ENCODE measurements around the gene TMEM186.

The TMEM186 gene

GRCh38 chr16:8785408-8785807 lies 12.0 kb downstream of the TMEM186 start:
- no peak overlapping the region for H3K27ac ChIP-seq (ENCODE audit: low read length)
- no peaks in the 10 kb centered on the region for H3K4me1 ChIP-seq (ENCODE audit: low read length)
- H3K36me3 ChIP-seq (replicated peaks; ENCODE audit: low read depth, low read length): no peaks in the 10 kb centered on the region
- H3K4me2 ChIP-seq (ENCODE audit: low read length): no peak overlapping the region
- no peak overlapping the region for H3K4me3 ChIP-seq (ENCODE audit: low read length)
- peaks cover 5% of the 10 kb centered on the region; the same call in 1 of the 2 replicates for H3K27me3 ChIP-seq (ENCODE audit: low read depth, low read length)
- H3K79me2 ChIP-seq (ENCODE audit: low read length): no peaks in the 10 kb centered on the region
- no peaks in the 10 kb centered on the region for H4K20me1 ChIP-seq (ENCODE audit: insufficient read depth, low read length)
- TF ChIP-seq EZH2phosphoT487 (IDR thresholded peaks at IDR 0.05; ENCODE audit: low read depth): no peak
- TF ChIP-seq, protein P1, sequence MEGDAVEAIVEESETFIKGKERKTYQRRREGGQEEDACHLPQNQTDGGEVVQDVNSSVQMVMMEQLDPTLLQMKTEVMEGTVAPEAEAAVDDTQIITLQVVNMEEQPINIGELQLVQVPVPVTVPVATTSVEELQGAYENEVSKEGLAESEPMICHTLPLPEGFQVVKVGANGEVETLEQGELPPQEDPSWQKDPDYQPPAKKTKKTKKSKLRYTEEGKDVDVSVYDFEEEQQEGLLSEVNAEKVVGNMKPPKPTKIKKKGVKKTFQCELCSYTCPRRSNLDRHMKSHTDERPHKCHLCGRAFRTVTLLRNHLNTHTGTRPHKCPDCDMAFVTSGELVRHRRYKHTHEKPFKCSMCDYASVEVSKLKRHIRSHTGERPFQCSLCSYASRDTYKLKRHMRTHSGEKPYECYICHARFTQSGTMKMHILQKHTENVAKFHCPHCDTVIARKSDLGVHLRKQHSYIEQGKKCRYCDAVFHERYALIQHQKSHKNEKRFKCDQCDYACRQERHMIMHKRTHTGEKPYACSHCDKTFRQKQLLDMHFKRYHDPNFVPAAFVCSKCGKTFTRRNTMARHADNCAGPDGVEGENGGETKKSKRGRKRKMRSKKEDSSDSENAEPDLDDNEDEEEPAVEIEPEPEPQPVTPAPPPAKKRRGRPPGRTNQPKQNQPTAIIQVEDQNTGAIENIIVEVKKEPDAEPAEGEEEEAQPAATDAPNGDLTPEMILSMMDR (IDR thresholded peaks at IDR 0.05; ENCODE audit: low read depth, low read length): no peak
- no peak overlapping the region for H3K9ac ChIP-seq (ENCODE audit: low read length)
- no peaks in the 10 kb centered on the region for H3K9me3 ChIP-seq (ENCODE audit: insufficient read depth, low read length)
- no peak overlapping the region for H2AFZ ChIP-seq (ENCODE audit: low read depth, low read length)

DNA sequence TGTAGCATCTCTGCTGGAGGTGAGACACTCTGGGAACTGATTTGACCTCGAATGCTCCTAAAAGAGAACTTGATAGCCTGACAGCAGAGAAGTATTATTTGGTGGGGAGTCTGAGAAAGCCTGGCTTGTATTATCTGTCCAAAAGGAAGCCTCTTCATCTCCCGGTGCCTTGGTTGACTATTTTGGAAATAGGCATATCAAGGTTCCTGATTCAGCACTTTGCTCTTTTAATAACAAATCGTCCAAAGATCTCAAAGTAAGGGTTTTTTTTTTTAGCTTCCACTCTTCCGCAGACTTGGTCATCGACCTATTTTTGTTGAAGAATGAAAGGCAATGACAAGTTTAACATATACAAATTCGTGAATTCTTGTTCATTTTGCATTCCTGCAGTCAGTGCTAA lies 14.8 kb downstream of the TMEM186 start:
- no peaks in the 10 kb centered on the region for H3K36me3 ChIP-seq (replicated peaks; ENCODE audit: low read depth, low read length)
- no peak overlapping the region for H3K9ac ChIP-seq (ENCODE audit: low read length)
- no peak overlapping the region for H2AFZ ChIP-seq (ENCODE audit: low read depth, low read length)
- no peaks in the 10 kb centered on the region for H3K4me1 ChIP-seq (ENCODE audit: low read length)
- H4K20me1 ChIP-seq (ENCODE audit: insufficient read depth, low read length): no peaks in the 10 kb centered on the region
- TF ChIP-seq, protein P1 (IDR thresholded peaks at IDR 0.05; ENCODE audit: low read depth, low read length): no peak
- no peak for TF ChIP-seq EZH2phosphoT487 (IDR thresholded peaks at IDR 0.05; ENCODE audit: low read depth)
- H3K79me2 ChIP-seq (ENCODE audit: low read length): no peaks in the 10 kb centered on the region
- no peaks in the 10 kb centered on the region for H3K9me3 ChIP-seq (ENCODE audit: insufficient read depth, low read length)
- no peak overlapping the region for H3K27ac ChIP-seq (ENCODE audit: low read length)
- no peak overlapping the region for H3K4me3 ChIP-seq (ENCODE audit: low read length)
- no peak overlapping the region for H3K4me2 ChIP-seq (ENCODE audit: low read length)
- peaks cover 5% of the 10 kb centered on the region; the same call in 1 of the 2 replicates for H3K27me3 ChIP-seq (ENCODE audit: low read depth, low read length)

DNA sequence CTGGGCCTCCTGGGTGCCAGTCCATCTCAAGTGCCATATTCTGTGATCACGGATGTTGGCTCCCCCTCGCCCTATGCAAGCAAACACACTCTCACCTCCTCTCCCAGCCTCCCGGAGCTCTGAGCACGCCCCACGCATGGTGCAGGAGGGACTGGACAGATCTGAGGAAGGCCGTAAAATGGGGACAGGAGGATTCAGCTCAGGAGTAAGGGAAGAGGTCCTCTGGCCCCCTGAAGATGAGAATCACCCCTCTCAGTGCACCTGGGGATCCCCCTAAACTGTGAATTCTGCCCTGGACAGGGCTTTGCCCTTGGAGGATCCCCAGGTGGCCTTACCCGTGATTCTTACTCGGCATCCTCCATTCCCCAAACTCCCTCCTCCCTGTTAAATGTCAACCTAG lies 15.6 kb downstream of the TMEM186 start:
- TF ChIP-seq, protein P1 (IDR thresholded peaks at IDR 0.05; ENCODE audit: low read depth, low read length): no peak
- no peak for TF ChIP-seq EZH2phosphoT487 (IDR thresholded peaks at IDR 0.05; ENCODE audit: low read depth)
- Histone ChIP-seq H3K9me3 (ENCODE audit: insufficient read depth, low read length) (no peaks in the 10 kb centered on the region), H3K27ac (ENCODE audit: low read length) (no peak overlapping the region), H3K27me3 (ENCODE audit: low read depth, low read length) (peaks cover 5% of the 10 kb centered on the region; the same call in 1 of the 2 replicates), H3K9ac (ENCODE audit: low read length) (no peak overlapping the region), H4K20me1 (ENCODE audit: insufficient read depth, low read length) (no peaks in the 10 kb centered on the region), H3K79me2 (ENCODE audit: low read length) (no peaks in the 10 kb centered on the region), H3K4me2 (ENCODE audit: low read length) (no peak overlapping the region), H3K36me3 (replicated peaks; ENCODE audit: low read depth, low read length) (no peaks in the 10 kb centered on the region), H3K4me3 (ENCODE audit: low read length) (no peak overlapping the region), H3K4me1 (ENCODE audit: low read length) (no peaks in the 10 kb centered on the region), H2AFZ (ENCODE audit: low read depth, low read length) (no peak overlapping the region)

GRCh38 chr16:8777217-8777616 lies 20.2 kb downstream of the TMEM186 start:
- Histone ChIP-seq H3K9ac (ENCODE audit: low read length) (no peak overlapping the region), H3K27ac (ENCODE audit: low read length) (no peak overlapping the region), H3K4me2 (ENCODE audit: low read length) (no peak overlapping the region), H3K36me3 (replicated peaks; ENCODE audit: low read depth, low read length) (no peaks in the 10 kb centered on the region), H4K20me1 (ENCODE audit: insufficient read depth, low read length) (no peaks in the 10 kb centered on the region), H3K27me3 (ENCODE audit: low read depth, low read length) (no peaks in the 10 kb centered on the region), H3K79me2 (ENCODE audit: low read length) (no peaks in the 10 kb centered on the region), H3K4me1 (ENCODE audit: low read length) (no peaks in the 10 kb centered on the region), H3K4me3 (ENCODE audit: low read length) (no peak overlapping the region), H2AFZ (ENCODE audit: low read depth, low read length) (no peak overlapping the region), H3K9me3 (ENCODE audit: insufficient read depth, low read length) (no peaks in the 10 kb centered on the region)
- TF ChIP-seq, protein P1 (IDR thresholded peaks at IDR 0.05; ENCODE audit: low read depth, low read length): no peak
- no peak for TF ChIP-seq EZH2phosphoT487 (IDR thresholded peaks at IDR 0.05; ENCODE audit: low read depth)
